Stimulated activated CD4-positive, alpha-beta T cell treated with anti-CD3 and anti-CD28 coated beads, Interleukin-4, amount 100 ng/mL, for 4 hours (primary cell): Measurements from ENCODE around the gene CSRNP3.

Experiments
- DNase-seq, 2 experiments: peaks; one replicate each; pipeline ENCODE4 v3.0.0-alpha.2; 2020

CSRNP3 gene

GRCh38 chr2:165692906-165693305 is 223.4 kb downstream of the CSRNP3 start:
- DNase-seq = no peak

GRCh38 chr2:165693838-165694237 is 224.3 kb downstream of the CSRNP3 start:
- no peak for DNase-seq

- DNase-seq = no peak
Observed at GRCh38 chr2:165697748-165698443, 228.4 kb downstream of the CSRNP3 start.

GRCh38 chr2:165698444-165698884 is 229.0 kb downstream of the CSRNP3 start:
- no peak for DNase-seq

GRCh38 chr2:165699946-165700345 is 230.4 kb downstream of the CSRNP3 start:
- no peak for DNase-seq

GRCh38 chr2:165700531-165700930 is 231.0 kb downstream of the CSRNP3 start:
- DNase-seq = no peak

- DNase-seq = no peak
Observed at GRCh38 chr2:165701147-165701546, 231.6 kb downstream of the CSRNP3 start.

- no peak for DNase-seq
Observed at GRCh38 chr2:165706960-165707487, 237.5 kb downstream of the CSRNP3 start.

- no peak for DNase-seq
Observed at GRCh38 chr2:165716091-165716490, 246.6 kb downstream of the CSRNP3 start.

- no peak for DNase-seq
Observed at GRCh38 chr2:165718610-165719210, 249.2 kb downstream of the CSRNP3 start.

GRCh38 chr2:165720511-165720910 is 251.0 kb downstream of the CSRNP3 start:
- no peak for DNase-seq

GRCh38 chr2:165725421-165725820 is 255.9 kb downstream of the CSRNP3 start:
- DNase-seq = no peak
